NOMO-1 treated with DMSO at 0.1 percent for 48 hours (cell line): ENCODE results near the gene AHI1.
A peak's percentile ranks its signal among the peaks of the same experiment; 100 is the strongest.

Experiments used
- DNase-seq: peaks from one replicate; lab custom pipeline; 2025; ENCODE audit not compliant: unreplicated experiment; lab: John Stamatoyannopoulos, UW

The AHI1 gene

GRCh38 chr6:135464634-135465033, 32.9 kb downstream of the AHI1 start:
- DNase-seq: no peak

- no peak for DNase-seq
These were observed 36.3 kb downstream of the AHI1 start for GRCh38 chr6:135461208-135461607.

GRCh38 chr6:135458051-135458450, 39.5 kb downstream of the AHI1 start:
- DNase-seq: no peak

- peak; percentile 39 for DNase-seq
These were observed 45.8 kb downstream of the AHI1 start for GRCh38 chr6:135451617-135452190.

GRCh38 chr6:135449246-135449645, 48.3 kb downstream of the AHI1 start:
- peak; percentile 30 for DNase-seq

GRCh38 chr6:135440087-135440792, 57.3 kb downstream of the AHI1 start:
- DNase-seq: no peak

GRCh38 chr6:135439549-135439948, 58.0 kb downstream of the AHI1 start:
- DNase-seq: no peak

GRCh38 chr6:135438907-135439535, 58.5 kb downstream of the AHI1 start:
- DNase-seq: peak; percentile 80

GRCh38 chr6:135434991-135435390, 62.5 kb downstream of the AHI1 start:
- DNase-seq: peak; percentile 24

- DNase-seq: peak; percentile 91
These were observed 63.4 kb downstream of the AHI1 start for GRCh38 chr6:135434095-135434494.

GRCh38 chr6:135428078-135428477, 69.5 kb downstream of the AHI1 start:
- no peak for DNase-seq

- DNase-seq: no peak
These were observed 70.7 kb downstream of the AHI1 start for GRCh38 chr6:135426833-135427232.

- DNase-seq: no peak
These were observed 73.2 kb downstream of the AHI1 start for GRCh38 chr6:135424385-135424784.

GRCh38 chr6:135423649-135424128, 73.9 kb downstream of the AHI1 start:
- DNase-seq: peak; percentile 79

- no peak for DNase-seq
These were observed 78.4 kb downstream of the AHI1 start for GRCh38 chr6:135419162-135419561.

- DNase-seq: no peak
These were observed 79.3 kb downstream of the AHI1 start for GRCh38 chr6:135418040-135418760.

- DNase-seq: no peak
These were observed 84.8 kb downstream of the AHI1 start for GRCh38 chr6:135412761-135413160.

GRCh38 chr6:135411849-135412248, 85.7 kb downstream of the AHI1 start:
- DNase-seq: no peak

- DNase-seq: no peak
These were observed 86.2 kb downstream of the AHI1 start for GRCh38 chr6:135411339-135411738.

- DNase-seq: no peak
These were observed 86.7 kb downstream of the AHI1 start for GRCh38 chr6:135410856-135411255.

GRCh38 chr6:135403584-135403983, 94.0 kb downstream of the AHI1 start:
- no peak for DNase-seq

GRCh38 chr6:135402311-135402710, 95.2 kb downstream of the AHI1 start:
- DNase-seq: no peak
